Thyroid gland (tissue), 4 donors: ENCODE data around the gene QSOX2. TPM values are rescaled to one million over a fixed set of nuclear protein-coding genes. Genes with fewer than 3 reads are reported as not detected.

ENCODE experiments used
- DNase-seq, 2 donors: peaks; one replicate each; pipeline ENCODE4 v3.0.0-alpha.2; 2019
- H3K27ac ChIP-seq, 3 donors: fragments of 200-600 bp; sonication (generic); 1 replicate in 2 of 3; 2 replicates in 1 of 3; pipeline ENCODE4 v1.5.1; 2016 to 2019; ENCODE audit warnings: mild to moderate bottlenecking in 1 of 3, moderate library complexity in 1 of 3
- H3K27me3 ChIP-seq: fragments of 200-600 bp; sonication (generic); one replicate; pipeline ENCODE4 v1.5.1; 2019
- H3K36me3 ChIP-seq, 2 donors: fragments of 200-600 bp; sonication (generic); one replicate each; pipeline ENCODE4 v1.5.1; 2016 to 2019
- H3K4me1 ChIP-seq, 2 donors: fragments of 200-600 bp; sonication (generic); one replicate each; pipeline ENCODE4 v1.5.1; 2017 to 2019
- H3K4me3 ChIP-seq, 3 donors: fragments of 200-600 bp; sonication (generic); replicated peaks in 1 of 3; 1 replicate in 2 of 3; 2 replicates in 1 of 3; pipeline ENCODE4 v1.5.1; 2016; ENCODE audit warnings: mild to moderate bottlenecking in 1 of 3
- H3K9me3 ChIP-seq: fragments of 200-600 bp; sonication (generic); one replicate; pipeline ENCODE4 v1.5.1; 2017
- CTCF ChIP-seq, 6 experiments: fragments of 200-600 bp in 3 of 6; fragments of 450-650 bp in 3 of 6; sonication (generic) in 3 of 6; IDR thresholded peaks; one replicate each; pipeline ENCODE4 v1.5.1; 2016 to 2019; ENCODE audit warnings: antibody characterized with exemption in 6 of 6, mild to moderate bottlenecking in 2 of 6, inconsistent platforms in 1 of 6, moderate library complexity in 1 of 6
- POLR2A ChIP-seq, 2 donors: fragments of 450-650 bp; IDR thresholded peaks; one replicate each; pipeline ENCODE4 v1.6.1; 2017; ENCODE audit warnings: antibody characterized with exemption in 2 of 2, mild to moderate bottlenecking in 2 of 2, moderate library complexity in 1 of 2
- WGBS, 2 donors: methylation state at CpG; one replicate each; pipeline ENCODE4 v1.1.5; 2017; 5-methylcytosine and 5-hydroxymethylcytosine counted together
- intact Hi-C: fragments of 100-400 bp; cut with DNase I; formaldehyde crosslinking; loops from one replicate; pipeline ENCODE4 v1.15.1; 2023
- total RNA-seq, 4 donors: library from RNA; depleted of rRNA; stranded (reverse); fragments of >200 nt; gene quantifications; one replicate each; pipeline ENCODE4 v1.2.3, GENCODE V29; 2016

QSOX2 gene
- total RNA-seq, 4 donors from 2014 or later: 8.9 to 19.1 (median 11.2) TPM

- DNase-seq: no peak
- 90% methylated on average over 13 to 15 of the region's 15 CpGs for WGBS, 2 donors
- TF ChIP-seq CTCF (IDR thresholded peaks at IDR 0.05) (no peak), POLR2A (IDR thresholded peaks at IDR 0.05) (no peak)
- no peaks in the 10 kb centered on the region for H3K9me3 ChIP-seq
- H3K36me3 ChIP-seq: peaks cover 34 to 36% of the 10 kb centered on the region in 2 donors
- intact Hi-C loops: no loop called here
- no peak overlapping the region for H3K27ac ChIP-seq
- no peak overlapping the region for H3K4me3 ChIP-seq
- H3K27me3 ChIP-seq: no peaks in the 10 kb centered on the region
- no peaks in the 10 kb centered on the region for H3K4me1 ChIP-seq
These were observed 34.6 kb downstream of the QSOX2 start for GRCh38 chr9:136211006-136211405.

GRCh38 chr9:136210276-136210675 is 35.3 kb downstream of the QSOX2 start:
- no peaks in the 10 kb centered on the region for H3K9me3 ChIP-seq
- no peak overlapping the region for H3K27ac ChIP-seq
- H3K36me3 ChIP-seq: peaks cover 29 to 36% of the 10 kb centered on the region in 2 donors
- intact Hi-C loops: no loop called here
- 95 to 96% methylated on average over 16 of the region's 16 CpGs for WGBS, 2 donors
- DNase-seq: no peak
- no peak overlapping the region for H3K4me3 ChIP-seq
- no peaks in the 10 kb centered on the region for H3K4me1 ChIP-seq
- TF ChIP-seq CTCF (IDR thresholded peaks at IDR 0.05) (no peak), POLR2A (IDR thresholded peaks at IDR 0.05) (no peak)
- no peaks in the 10 kb centered on the region for H3K27me3 ChIP-seq

GRCh38 chr9:136209786-136210185 is 35.8 kb downstream of the QSOX2 start:
- intact Hi-C loops: no loop called here
- TF ChIP-seq POLR2A (IDR thresholded peaks at IDR 0.05) (no peak), CTCF (IDR thresholded peaks at IDR 0.05) (no peak)

GRCh38 chr9:136209232-136209631 is 36.4 kb downstream of the QSOX2 start:
- TF ChIP-seq CTCF (IDR thresholded peaks at IDR 0.05) (no peak), POLR2A (IDR thresholded peaks at IDR 0.05) (no peak)
- peaks cover 20 to 27% of the 10 kb centered on the region in 2 donors for H3K36me3 ChIP-seq
- H3K27me3 ChIP-seq: no peaks in the 10 kb centered on the region
- DNase-seq: no peak
- H3K9me3 ChIP-seq: no peaks in the 10 kb centered on the region
- no peak overlapping the region for H3K4me3 ChIP-seq
- no peaks in the 10 kb centered on the region for H3K4me1 ChIP-seq
- intact Hi-C loops: no loop called here
- 94 to 96% methylated on average over 17 of the region's 17 CpGs for WGBS, 2 donors
- H3K27ac ChIP-seq: no peak overlapping the region

More at GRCh38 chr9:136209786-136210185, 35.8 kb downstream of the QSOX2 start:
- DNase-seq: no peak
- Histone ChIP-seq H3K4me3 (no peak overlapping the region), H3K36me3 (peaks cover 26 to 33% of the 10 kb centered on the region in 2 donors), H3K9me3 (no peaks in the 10 kb centered on the region), H3K27me3 (no peaks in the 10 kb centered on the region), H3K4me1 (no peaks in the 10 kb centered on the region), H3K27ac (no peak overlapping the region)
- 84 to 88% methylated on average over 11 to 17 of the region's 17 CpGs for WGBS, 2 donors

- H3K9me3 ChIP-seq: no peaks in the 10 kb centered on the region
- intact Hi-C loops: no loop called here
- no peak overlapping the region for H3K27ac ChIP-seq
- no peak for TF ChIP-seq CTCF (IDR thresholded peaks at IDR 0.05)
- no peak for TF ChIP-seq POLR2A (IDR thresholded peaks at IDR 0.05)
- DNase-seq: no peak
- H3K4me3 ChIP-seq: no peak overlapping the region
- peaks cover 14 to 22% of the 10 kb centered on the region in 2 donors for H3K36me3 ChIP-seq
- H3K4me1 ChIP-seq: no peaks in the 10 kb centered on the region
- 93 to 96% methylated on average over 5 to 12 of the region's 17 CpGs for WGBS, 2 donors
- H3K27me3 ChIP-seq: no peaks in the 10 kb centered on the region
These were observed 36.9 kb downstream of the QSOX2 start for GRCh38 chr9:136208675-136209074.
